GM23338 (cell line): ENCODE data around the gene BNC2.

Experiments
- CREB1 ChIP-seq: fragments of 250-450 bp; sonication (Bioruptor Pico); IDR thresholded peaks from 2 replicates; pipeline ENCODE4 v1.5.0; 2020; ENCODE audit warnings: low read depth, mild to moderate bottlenecking, moderate library complexity
- CTCF ChIP-seq, 2 experiments: fragments of 200-600 bp in 1 of 2; sonication (generic) in 1 of 2; conservative IDR thresholded peaks; 2 replicates each; pipeline versions ENCODE4 v1.5.1 to v1.6.1; 2016 to 2017; ENCODE audit warnings: antibody characterized with exemption in 2 of 2, low read depth in 2 of 2, mild to moderate bottlenecking in 2 of 2, moderate library complexity in 1 of 2
- EZH2 ChIP-seq: fragments of 200-600 bp; sonication (generic); IDR thresholded peaks from one replicate; pipeline ENCODE4 v1.8.0; 2017; ENCODE audit warnings: antibody characterized with exemption, mild to moderate bottlenecking, low read depth; ENCODE audit not compliant: unreplicated experiment
- EZH2phosphoT487 ChIP-seq: fragments of 200-600 bp; sonication (generic); IDR thresholded peaks from one replicate; pipeline ENCODE4 v1.8.1; 2018; ENCODE audit warnings: antibody characterized with exemption; ENCODE audit not compliant: unreplicated experiment
- JUNB ChIP-seq: IDR thresholded peaks from one replicate; pipeline ENCODE4 v1.6.1; 2016; ENCODE audit warnings: antibody characterized with exemption; ENCODE audit not compliant: unreplicated experiment
- NANOG ChIP-seq: IDR thresholded peaks from 2 replicates; pipeline ENCODE4 v1.6.1; 2016; ENCODE audit warnings: antibody characterized with exemption, borderline replicate concordance
- POLR2AphosphoS5 ChIP-seq: IDR thresholded peaks from 2 replicates; pipeline ENCODE4 v1.6.1; 2016; ENCODE audit warnings: antibody characterized with exemption, low read depth
- REST ChIP-seq: IDR thresholded peaks from one replicate; pipeline ENCODE4 v1.6.1; 2018; ENCODE audit warnings: antibody characterized with exemption; ENCODE audit not compliant: unreplicated experiment
- ZNF114 ChIP-seq: fragments of 250-450 bp; sonication (Bioruptor Pico); IDR thresholded peaks from 2 replicates; pipeline ENCODE4 v1.5.0; 2020; ENCODE audit warnings: mild to moderate bottlenecking, moderate library complexity
- ZNF331 ChIP-seq: fragments of 250-450 bp; sonication (Bioruptor Pico); IDR thresholded peaks from 2 replicates; pipeline ENCODE4 v1.5.0; 2020; ENCODE audit warnings: low read depth, mild to moderate bottlenecking, moderate library complexity

GRCh38 chr9:16625161-16625631, 245.3 kb downstream of the BNC2 start:
- TF ChIP-seq CTCF (conservative IDR thresholded peaks at IDR 0.05; ENCODE audit: low read depth in 2 of 2) (no peak), POLR2AphosphoS5 (no peak), ZNF331 (CRISPR knock-in tag) (no peak), JUNB (no peak), REST (no peak), EZH2 (no peak), CREB1 (CRISPR knock-in tag) (no peak), ZNF114 (no peak), EZH2phosphoT487 (no peak), NANOG (no peak)
